ENCODE data around the gene FLRT2.
A peak's percentile ranks its signal among the peaks of the same experiment; 100 is the strongest.

The FLRT2 gene

GRCh38 chr14:85529803-85530574, at the start of gene FLRT2:
FLRT2 (plus strand) TSS chr14:85530144; CDS start chr14:85621515, 91,371 bp downstream.
- ChIA-PET POLR2A (interaction anchor here (1.1 kb wide), 1 partner anchor 13 kb away, joined by 3 read pairs; no protein-coding TSS in a partner anchor), CTCF (interaction anchor here (1.2 to 3.7 kb wide), 5 partner anchors 12 to 334 kb away, joined by 3 to 29 read pairs (median 3); no protein-coding TSS in a partner anchor)
- no peak for DNase-seq (ENCODE audit: low read depth, low spot score)
- peak within 1 kb of the TSS; percentile 77 for H3K4me3 ChIP-seq (ENCODE audit: low read depth, low read length)
- no peak for TF ChIP-seq CTCF (IDR thresholded peaks at IDR 0.05; ENCODE audit: insufficient read depth, low read length, missing control alignments)

- no peak overlapping the region for H3K4me3 ChIP-seq (ENCODE audit: low read depth, low read length)
- no peak for DNase-seq (ENCODE audit: low read depth, low spot score)
- no peak for TF ChIP-seq CTCF (IDR thresholded peaks at IDR 0.05; ENCODE audit: insufficient read depth, low read length, missing control alignments)
- ChIA-PET CTCF (interaction anchor here (0.6 kb wide), 1 partner anchor 33 kb away, joined by 3 read pairs; no protein-coding TSS in a partner anchor), POLR2A (no interaction called here)
These were observed 48.5 kb upstream of the FLRT2 start for GRCh38 chr14:85481471-85481870.

GRCh38 chr14:85482552-85482951, 47.4 kb upstream of the FLRT2 start:
- no peak for TF ChIP-seq CTCF (IDR thresholded peaks at IDR 0.05; ENCODE audit: insufficient read depth, low read length, missing control alignments)
- POLR2A ChIA-PET = no interaction called here
- no peak for DNase-seq (ENCODE audit: low read depth, low spot score)
- H3K4me3 ChIP-seq (ENCODE audit: low read depth, low read length) = no peak overlapping the region
- CTCF ChIA-PET = no interaction called here

- POLR2A ChIA-PET = no interaction called here
These were observed 46.9 kb upstream of the FLRT2 start for GRCh38 chr14:85483037-85483436.

GRCh38 chr14:85483652-85484051, 46.3 kb upstream of the FLRT2 start:
- POLR2A ChIA-PET = no interaction called here
- no peak for TF ChIP-seq CTCF (IDR thresholded peaks at IDR 0.05; ENCODE audit: insufficient read depth, low read length, missing control alignments)
- CTCF ChIA-PET = no interaction called here
- no peak overlapping the region for H3K4me3 ChIP-seq (ENCODE audit: low read depth, low read length)
- DNase-seq (ENCODE audit: low read depth, low spot score) = no peak

More at GRCh38 chr14:85483037-85483436, 46.9 kb upstream of the FLRT2 start:
- H3K4me3 ChIP-seq (ENCODE audit: low read depth, low read length) = no peak overlapping the region
- no peak for DNase-seq (ENCODE audit: low read depth, low spot score)
- TF ChIP-seq CTCF (IDR thresholded peaks at IDR 0.05; ENCODE audit: insufficient read depth, low read length, missing control alignments) = no peak
- CTCF ChIA-PET = no interaction called here

GRCh38 chr14:85487215-85487614, 42.7 kb upstream of the FLRT2 start:
- ChIA-PET CTCF (no interaction called here), POLR2A (no interaction called here)
- DNase-seq (ENCODE audit: low read depth, low spot score) = no peak
- no peak for TF ChIP-seq CTCF (IDR thresholded peaks at IDR 0.05; ENCODE audit: insufficient read depth, low read length, missing control alignments)
- H3K4me3 ChIP-seq (ENCODE audit: low read depth, low read length) = no peak overlapping the region
